Measurements from ENCODE around the gene OR1F1. TPM values are rescaled to one million over a fixed set of nuclear protein-coding genes. Genes with fewer than 3 reads are reported as not detected.

The OR1F1 gene
- total RNA-seq, 1 donor: 0.43 TPM

DNA sequence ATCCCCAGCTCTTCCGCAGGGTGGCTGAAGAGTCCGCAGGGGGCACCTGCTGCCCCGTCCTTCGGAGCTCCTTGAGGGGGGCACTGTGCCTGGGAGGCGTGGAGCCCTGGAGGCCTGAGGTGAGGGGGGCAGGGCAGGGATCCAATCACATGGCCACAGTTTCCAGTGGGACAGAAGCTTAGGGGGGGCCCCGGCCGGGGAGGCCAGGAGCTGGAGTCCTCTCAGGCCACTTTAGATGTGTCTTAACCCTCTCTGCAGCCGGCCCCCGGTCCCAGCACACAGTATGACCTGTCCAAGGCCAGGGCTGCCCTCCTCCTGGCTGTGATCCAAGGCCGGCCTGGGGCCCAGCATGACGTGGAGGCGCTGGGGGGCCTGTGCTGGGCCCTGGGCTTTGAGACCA, 42.3 kb upstream of the OR1F1 start:
- no peak overlapping the region for H3K4me3 ChIP-seq (ENCODE audit: low read depth, low read length)
- TF ChIP-seq, protein P1, sequence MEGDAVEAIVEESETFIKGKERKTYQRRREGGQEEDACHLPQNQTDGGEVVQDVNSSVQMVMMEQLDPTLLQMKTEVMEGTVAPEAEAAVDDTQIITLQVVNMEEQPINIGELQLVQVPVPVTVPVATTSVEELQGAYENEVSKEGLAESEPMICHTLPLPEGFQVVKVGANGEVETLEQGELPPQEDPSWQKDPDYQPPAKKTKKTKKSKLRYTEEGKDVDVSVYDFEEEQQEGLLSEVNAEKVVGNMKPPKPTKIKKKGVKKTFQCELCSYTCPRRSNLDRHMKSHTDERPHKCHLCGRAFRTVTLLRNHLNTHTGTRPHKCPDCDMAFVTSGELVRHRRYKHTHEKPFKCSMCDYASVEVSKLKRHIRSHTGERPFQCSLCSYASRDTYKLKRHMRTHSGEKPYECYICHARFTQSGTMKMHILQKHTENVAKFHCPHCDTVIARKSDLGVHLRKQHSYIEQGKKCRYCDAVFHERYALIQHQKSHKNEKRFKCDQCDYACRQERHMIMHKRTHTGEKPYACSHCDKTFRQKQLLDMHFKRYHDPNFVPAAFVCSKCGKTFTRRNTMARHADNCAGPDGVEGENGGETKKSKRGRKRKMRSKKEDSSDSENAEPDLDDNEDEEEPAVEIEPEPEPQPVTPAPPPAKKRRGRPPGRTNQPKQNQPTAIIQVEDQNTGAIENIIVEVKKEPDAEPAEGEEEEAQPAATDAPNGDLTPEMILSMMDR (IDR thresholded peaks at IDR 0.05; ENCODE audit: insufficient read depth, low read depth, low read length): no peak
- no peak for DNase-seq (ENCODE audit: low read depth)

GRCh38 chr16:3147046-3147756, 40.8 kb upstream of the OR1F1 start:
- TF ChIP-seq, protein P1 (IDR thresholded peaks at IDR 0.05; ENCODE audit: insufficient read depth, low read depth, low read length): no peak
- no peak overlapping the region for H3K4me3 ChIP-seq (ENCODE audit: low read depth, low read length)
- no peak for DNase-seq (ENCODE audit: low read depth)

DNA sequence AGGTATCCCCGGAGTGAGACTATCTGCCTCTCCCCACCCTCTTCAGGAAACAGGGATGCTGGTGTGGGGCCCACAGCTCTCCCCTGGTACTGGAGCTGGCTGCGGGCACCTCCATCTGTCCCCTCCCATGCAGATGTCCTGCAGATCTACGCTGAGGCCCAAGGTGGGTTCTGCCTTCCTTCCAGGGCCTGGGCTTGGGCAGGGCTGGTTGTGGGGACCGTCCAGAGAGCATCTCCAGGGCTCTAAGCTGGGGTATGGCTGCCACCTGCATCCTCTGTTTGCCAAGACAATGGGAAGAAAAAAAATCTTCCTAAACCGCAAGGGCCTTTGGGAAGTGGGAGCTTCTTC, 40.3 kb upstream of the OR1F1 start:
- no peak for DNase-seq (ENCODE audit: low read depth)
- TF ChIP-seq, protein P1 (IDR thresholded peaks at IDR 0.05; ENCODE audit: insufficient read depth, low read depth, low read length): no peak

GRCh38 chr16:3148256-3149192, 39.5 kb upstream of the OR1F1 start:
- TF ChIP-seq, protein P1 (IDR thresholded peaks at IDR 0.05; ENCODE audit: insufficient read depth, low read depth, low read length): no peak
- no peak overlapping the region for H3K4me3 ChIP-seq (ENCODE audit: low read depth, low read length)
- no peak for DNase-seq (ENCODE audit: low read depth)

More for the DNA sequence above, 40.3 kb upstream of the OR1F1 start:
- H3K4me3 ChIP-seq (ENCODE audit: low read depth, low read length): no peak overlapping the region

GRCh38 chr16:3149193-3149530, 38.8 kb upstream of the OR1F1 start:
- TF ChIP-seq, protein P1 (IDR thresholded peaks at IDR 0.05; ENCODE audit: insufficient read depth, low read depth, low read length): no peak
- no peak overlapping the region for H3K4me3 ChIP-seq (ENCODE audit: low read depth, low read length)
- no peak for DNase-seq (ENCODE audit: low read depth)

DNA sequence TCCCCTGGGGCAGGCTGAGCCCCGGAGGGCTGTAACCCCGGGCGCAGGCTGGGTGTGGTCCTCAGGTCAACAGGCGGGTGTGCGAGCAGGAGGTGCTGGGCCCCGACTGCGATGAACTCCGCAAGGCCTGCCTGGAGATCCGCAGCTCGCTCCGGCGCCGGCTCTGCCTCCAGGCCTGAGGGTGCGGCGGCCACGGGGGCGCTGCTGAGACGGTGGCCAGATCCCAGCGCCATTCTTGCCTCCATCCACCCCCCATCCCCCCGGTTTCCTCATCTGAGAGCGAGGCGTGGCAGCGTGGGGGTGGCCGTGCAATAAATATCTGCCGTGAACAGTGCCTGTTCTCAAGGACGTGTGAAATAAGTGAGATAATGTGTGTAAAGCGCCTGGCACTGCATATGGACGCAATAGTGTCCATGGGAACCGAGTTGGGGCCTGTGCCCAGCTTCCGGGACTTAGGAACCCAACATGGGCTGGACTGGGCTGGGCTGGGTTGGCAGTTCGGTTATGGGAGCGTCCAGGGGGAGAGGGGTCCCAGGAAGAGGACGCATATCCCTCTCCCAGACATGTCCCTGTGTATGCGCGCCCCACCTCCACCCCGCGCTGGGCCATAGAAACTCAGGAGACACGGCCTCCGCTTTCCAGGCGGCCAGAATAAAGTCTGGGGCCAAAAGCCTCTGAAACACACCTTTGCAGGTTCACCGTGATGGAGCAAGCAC, 38.2 kb upstream of the OR1F1 start:
- peak overlapping the region; percentile 83 for H3K4me3 ChIP-seq (ENCODE audit: low read depth, low read length)
- DNase-seq (ENCODE audit: low read depth): peak; percentile 60
- TF ChIP-seq, protein P1 (IDR thresholded peaks at IDR 0.05; ENCODE audit: insufficient read depth, low read depth, low read length): peak; percentile 54
